Erythroblast (primary cell): ENCODE results near the gene KRT36.

Source experiments
- DNase-seq, 2 experiments: peaks; one replicate each; lab custom pipeline; 2025; lab: John Stamatoyannopoulos, UW
- GATA1 ChIP-seq: IDR thresholded peaks from 2 replicates; pipeline ENCODE4 v1.6.1; 2011; ENCODE audit warnings: low read depth, mild to moderate bottlenecking, control low read depth, low read length, moderate library complexity
- POLR2A ChIP-seq: IDR thresholded peaks from 2 replicates; pipeline ENCODE4 v1.6.1; 2011; ENCODE audit warnings: mild to moderate bottlenecking, low read length

KRT36 gene

DNA sequence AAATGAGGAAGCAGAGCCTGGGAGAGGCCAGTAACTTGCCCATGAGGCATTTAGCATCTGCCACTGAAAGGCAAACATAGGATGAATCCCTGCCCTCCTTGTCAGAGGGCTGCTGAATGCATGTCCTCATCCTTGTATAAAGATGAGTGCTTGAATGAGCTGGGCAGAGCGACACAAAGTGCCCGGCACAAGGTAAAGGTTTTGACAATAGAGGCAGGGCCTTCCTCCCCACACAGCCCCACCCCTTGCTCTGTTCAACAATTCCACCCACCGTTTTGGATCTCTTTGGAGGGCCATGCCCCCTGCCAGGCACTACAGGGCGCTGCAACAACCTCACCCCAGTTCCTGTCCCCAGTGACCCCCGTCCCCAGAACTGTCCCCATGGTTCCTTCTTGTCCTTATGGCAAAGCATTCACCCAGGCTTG lies 39.8 kb upstream of the KRT36 start:
- TF ChIP-seq GATA1 (no peak), POLR2A (no peak)
- peak; percentile 37 to 49 for DNase-seq

DNA sequence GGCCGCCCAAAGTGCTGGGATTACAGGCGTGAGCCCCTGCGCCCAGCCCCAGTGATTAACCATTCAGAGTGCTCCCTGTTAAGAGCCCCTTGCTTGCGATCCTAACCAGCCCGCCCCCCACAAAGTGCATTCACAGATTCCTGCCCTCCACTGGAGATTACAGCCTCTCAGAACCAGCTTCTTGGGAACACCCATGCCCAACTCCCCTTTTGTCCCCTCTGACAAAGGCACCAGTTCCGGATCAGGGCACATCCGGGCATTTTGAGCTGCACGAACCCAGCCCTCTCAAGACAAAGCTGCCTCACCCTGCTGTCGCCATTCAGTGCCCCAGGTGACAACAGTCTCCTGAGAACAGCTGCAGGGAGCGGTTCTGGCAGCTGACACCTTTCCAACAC lies 39.2 kb upstream of the KRT36 start:
- TF ChIP-seq POLR2A (no peak), GATA1 (no peak)
- DNase-seq: peak; percentile 28 to 36

DNA sequence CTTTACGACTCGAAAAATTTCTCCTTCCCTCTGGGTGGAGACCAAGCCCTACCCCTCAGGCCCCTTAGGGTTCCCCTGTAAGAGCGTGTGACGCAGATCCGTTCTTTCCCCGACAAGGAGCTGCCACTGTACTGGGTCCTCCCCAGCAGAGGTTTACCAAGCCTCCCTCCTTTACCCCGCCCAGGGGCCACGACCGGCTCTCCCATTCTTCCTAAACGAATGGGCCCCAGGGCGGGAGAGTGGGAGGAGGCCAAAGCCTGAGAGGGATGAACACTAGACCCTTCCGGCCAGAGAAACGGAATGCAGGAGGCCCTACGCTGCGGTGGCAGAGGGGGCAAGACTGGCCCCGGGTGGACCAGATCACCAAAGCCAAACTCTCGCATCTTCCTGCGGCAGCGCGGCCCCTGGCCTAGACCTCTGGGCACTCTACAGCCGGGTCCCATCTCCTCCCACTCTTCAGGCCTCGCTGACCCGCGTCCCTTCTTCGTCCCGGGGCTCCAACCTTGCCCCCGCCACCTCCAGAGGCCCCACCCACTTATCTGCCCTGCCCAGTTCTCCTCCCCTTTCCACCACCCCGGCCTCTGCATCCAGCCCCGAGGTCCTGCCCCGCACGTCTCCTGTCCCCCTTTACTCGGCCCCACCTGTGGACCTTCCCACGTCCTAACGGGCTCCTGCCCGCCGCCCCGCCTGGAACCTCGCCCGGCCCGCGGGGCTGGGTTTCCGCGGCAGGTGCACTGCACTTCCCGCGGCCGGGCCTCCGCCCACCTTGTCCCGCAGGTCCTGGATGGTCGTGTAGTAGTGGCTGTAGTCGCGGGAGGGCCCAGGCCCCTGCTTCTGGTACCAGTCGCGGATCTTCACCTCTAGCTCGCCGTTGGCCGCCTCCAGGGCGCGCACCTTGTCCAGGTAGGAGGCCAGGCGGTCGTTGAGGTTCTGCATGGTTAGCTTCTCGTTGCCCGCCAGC lies 37.6 kb upstream of the KRT36 start:
- DNase-seq: peak; percentile 67 to 72
- TF ChIP-seq POLR2A: no peak
- no peak for TF ChIP-seq GATA1

DNA sequence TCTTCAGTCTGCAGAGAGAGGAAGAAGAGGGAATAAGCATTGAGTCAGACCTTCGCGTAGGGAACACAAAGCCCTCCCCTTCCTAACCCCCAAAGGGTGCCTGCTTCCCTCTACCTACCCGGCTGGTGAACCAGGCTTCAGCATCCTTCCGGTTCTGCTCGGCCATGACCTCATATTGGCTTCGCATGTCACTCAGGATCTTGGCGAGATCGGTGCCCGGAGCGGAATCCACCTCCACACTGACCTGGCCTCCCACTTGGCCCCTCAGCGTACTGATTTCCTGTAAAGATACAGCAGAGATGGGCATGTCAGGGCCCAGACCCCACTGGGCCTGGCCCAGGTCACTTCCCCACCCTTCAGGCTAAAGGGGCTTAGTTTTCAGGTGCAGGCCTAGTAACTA lies 34.6 kb upstream of the KRT36 start:
- no peak for DNase-seq
- TF ChIP-seq GATA1 (no peak), POLR2A (no peak)

DNA sequence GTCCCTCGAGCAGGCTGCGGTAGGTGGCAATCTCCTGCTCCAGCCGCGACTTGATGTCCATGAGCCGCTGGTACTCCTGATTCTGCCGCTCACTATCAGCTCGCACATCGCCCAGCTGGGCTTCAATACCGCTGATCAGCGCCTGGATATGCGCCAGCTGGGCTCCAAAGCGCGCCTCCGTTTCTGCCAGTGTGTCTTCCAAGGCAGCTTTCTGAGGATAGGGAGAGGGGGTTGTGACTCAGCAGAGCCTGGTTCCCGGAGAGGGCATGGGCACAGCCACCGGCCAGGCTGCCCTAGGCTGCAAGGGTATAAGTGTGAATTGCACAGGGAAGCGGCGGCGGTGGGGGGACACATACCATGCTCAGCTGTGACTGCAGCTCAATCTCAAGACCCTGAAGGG lies 34.1 kb upstream of the KRT36 start:
- peak; percentile 57 to 82 for DNase-seq
- TF ChIP-seq POLR2A (no peak), GATA1 (no peak)

DNA sequence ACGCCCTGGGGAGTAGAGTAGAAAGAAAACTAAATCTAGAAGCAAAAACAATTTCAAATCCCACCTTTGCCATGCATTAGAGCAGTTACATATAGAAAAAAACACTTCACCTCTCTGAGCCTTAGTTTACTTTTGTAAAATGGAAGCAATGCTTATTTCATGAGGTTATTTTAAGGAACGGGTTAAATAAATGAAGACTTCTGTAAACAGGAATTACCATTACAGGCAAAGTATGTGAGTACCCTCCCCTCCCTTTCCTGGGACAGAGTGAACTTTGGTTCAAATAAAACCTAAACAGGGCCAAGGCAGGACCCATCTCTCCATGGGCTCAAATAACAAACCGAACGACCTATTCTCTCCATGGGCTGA lies 33.5 kb upstream of the KRT36 start:
- no peak for DNase-seq
- TF ChIP-seq GATA1: no peak
- TF ChIP-seq POLR2A: no peak

DNA sequence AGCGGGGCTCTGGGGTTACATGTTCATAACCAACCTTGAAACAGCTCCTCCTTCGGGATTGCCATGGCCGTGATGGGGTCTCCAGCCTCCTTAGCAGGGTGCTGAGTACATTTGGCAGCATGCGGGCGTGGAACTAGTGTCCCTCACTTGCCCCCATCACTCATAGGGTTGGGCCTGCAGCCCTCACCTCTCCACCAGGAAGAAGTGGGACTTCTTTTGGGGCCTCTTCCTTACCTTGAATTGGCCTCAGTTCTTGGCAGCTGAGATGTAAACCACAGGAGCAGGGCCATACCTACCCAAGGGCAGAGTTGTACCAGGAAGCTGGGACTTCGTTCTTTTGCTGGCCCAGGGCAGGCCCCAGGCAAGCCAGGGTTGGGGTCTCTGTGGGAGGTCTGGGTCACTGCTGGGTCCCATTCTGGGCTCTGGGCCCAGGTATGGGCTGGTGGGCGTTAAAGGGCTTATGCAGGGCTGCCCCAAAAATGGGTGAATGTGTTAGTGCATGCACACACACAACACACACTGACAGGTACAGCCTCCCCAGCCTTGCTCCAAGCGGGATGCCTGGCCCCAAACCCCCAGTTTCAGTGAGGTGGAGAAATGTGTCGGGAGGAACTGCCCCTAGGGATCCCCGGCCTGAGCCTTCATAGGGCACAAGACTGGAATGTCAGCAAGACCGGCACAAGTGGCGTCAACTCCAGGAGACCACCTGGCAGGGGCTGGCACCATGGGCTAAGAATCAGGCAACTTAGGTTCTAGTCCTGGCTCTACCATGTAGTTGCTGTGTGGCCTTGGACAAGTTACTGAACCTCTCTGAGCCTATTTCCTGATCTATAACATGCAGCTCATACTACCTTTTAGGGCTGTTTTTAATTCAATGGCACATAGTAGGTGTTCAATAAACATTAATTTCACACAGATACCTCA lies 32.9 kb upstream of the KRT36 start:
- no peak for DNase-seq
- TF ChIP-seq POLR2A (no peak), GATA1 (no peak)

DNA sequence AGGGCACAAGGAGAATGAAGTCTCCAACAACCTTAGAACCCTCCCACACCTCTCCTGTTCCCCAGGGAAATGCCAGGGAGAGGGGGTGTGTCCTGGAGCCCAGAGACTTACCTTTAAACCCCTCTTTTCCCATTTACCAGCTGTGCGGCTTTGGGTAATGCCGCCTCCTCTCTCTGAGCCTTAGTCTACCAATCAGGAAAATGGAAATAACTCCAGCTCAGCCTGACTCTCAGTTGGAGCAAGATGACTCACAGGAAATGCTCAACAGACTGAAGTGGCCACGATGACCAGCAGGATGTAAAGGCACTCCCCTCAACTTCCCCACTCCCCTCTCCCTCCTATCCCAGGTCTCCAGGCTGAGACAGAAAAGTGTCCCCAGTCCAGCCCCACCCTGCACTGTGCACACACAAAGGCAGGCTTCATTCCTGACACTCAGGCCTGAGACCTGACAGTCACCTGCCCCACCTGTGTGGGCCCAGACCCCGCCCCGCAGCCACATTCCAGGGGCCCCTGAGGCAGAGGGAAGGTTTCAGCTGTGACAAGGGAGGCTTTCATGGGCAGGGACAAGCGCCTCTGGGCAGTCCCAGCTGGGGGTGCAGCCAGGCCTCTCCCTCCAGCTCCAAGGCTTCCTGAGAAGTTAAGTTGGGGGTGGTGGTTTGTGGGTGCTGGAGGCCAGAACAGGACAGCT lies 32.0 kb upstream of the KRT36 start:
- DNase-seq: peak in 1 of 2 experiments; percentile 23
- no peak for TF ChIP-seq POLR2A
- TF ChIP-seq GATA1: no peak

DNA sequence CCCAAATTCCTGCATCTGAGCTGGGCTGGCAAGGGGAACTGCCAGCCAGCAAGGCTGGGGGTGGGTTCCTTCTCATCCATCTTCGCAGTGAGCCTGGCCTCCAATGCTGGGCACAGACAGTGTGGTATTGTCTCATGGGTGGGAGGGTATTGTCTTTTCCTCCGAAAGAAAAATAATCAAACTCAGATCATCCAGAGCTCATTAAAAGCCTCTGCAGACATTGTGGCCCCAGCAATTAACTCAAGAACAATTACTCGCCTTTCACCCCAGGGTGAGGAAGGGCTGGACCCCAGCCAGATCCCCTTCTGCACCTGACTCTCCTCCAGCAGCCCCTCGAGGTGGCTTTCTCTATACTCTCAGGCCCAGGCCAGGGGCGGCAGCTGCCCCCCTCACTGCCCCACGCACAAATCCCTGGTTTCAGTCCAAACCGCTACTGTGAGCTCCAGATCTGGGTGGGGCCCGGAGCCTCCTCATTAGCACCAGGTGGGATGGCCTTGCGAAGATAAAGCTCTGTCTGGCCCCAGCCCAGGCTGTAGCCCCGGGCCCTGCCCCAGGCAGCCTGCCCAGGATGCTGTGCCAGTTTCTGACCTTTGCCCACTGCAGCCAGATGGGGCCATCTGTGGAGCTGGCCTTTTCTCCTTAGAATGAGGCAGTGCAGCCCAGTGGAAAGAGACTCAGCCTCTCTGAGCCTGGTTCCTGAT lies 31.3 kb upstream of the KRT36 start:
- TF ChIP-seq GATA1 (no peak), POLR2A (no peak)

DNA sequence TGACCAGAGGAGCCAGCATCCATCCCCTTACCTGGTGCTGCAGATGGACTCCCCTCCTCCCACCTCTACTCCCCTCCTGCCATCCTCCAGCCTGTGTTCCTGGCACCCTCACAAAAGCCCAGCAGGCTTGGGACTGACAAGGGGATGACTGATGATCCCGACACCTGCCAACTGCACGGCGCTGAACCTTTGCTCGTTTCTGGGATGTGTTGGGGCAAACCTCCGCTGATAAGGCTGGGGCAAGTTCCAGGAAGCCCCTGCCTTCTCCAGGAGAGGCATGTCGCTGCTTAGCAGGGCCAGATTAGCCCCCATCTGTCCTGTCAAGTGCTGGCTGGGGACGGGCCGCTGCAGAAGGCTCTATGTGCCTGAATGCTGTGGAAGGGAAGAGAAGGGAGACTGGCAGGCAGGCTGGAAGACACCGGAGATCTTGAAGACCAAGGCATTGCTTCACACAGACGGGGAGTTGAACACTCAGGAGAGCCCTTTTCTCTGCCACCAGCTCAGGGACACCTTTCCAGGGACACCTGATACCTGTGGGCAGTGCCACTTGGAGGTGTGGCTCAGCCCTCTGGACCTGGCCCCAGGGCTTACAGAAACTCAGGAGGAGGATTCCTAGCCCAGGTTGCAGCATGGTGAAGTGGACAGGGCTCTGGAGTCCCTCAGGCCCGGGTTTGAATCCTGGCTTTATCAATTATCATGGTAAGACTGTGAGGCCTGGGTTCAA lies 30.0 kb upstream of the KRT36 start:
- TF ChIP-seq POLR2A: no peak
- no peak for TF ChIP-seq GATA1
- no peak for DNase-seq

More for the DNA sequence above, 31.3 kb upstream of the KRT36 start:
- DNase-seq: peak; percentile 62 to 78

DNA sequence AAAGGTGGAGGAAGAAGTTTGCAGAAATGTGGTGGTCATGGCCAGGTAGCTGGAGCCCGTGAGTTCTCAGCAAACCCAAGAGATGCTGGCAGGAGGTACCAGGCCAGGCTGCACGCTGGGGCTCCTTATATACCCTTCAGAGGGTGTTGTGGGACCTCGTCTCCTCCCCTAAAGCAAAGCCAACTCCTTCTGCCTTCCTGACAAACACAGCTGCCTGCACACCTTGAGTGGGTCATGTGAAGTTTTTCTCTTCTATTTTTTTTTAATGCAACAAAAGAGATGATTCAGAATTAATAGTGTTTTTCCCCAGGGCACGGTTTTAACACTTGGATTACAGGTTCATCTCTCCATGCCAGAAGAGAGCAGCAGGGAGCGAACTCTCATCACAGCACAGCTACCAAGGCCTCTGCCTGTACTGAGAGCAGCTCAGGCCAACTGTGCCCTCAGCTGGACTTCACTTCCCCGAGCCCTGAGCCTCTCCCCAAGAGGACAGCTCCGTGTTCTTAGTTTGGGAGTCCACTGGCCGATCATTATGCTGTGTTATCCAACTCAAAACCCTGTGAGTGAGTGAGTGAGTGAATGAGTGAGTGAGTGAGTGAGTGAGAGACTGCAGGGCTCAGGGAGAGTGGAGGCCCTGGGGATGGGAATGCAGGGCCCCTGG lies 29.2 kb upstream of the KRT36 start, which contains the start of gene KRT15:
Gene KRT15 (minus strand): TSS at position 102 of the 661 bp plus-strand sequence. CDS start 63 bp downstream, at position 39.
- no peak for DNase-seq
- TF ChIP-seq POLR2A (no peak), GATA1 (no peak)

DNA sequence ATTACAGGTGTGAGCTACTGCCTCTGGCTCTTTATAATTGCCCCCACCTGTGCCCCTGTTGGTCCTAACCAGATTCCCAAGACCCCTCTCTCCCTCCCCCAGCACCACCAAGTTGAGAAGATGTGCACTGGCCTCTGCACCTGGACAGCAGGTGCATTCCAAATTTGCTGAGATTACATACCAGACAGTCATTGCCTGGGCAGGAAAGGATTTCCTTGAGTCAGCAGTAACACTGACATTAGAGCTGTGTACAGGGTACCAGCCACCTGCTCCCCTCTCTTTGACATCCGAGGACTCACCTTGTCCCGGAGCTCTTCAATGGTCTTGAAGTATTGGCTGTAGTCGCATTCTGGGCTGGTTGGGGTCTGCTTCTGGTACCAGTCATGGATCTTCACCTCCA lies 28.3 kb upstream of the KRT36 start:
- TF ChIP-seq GATA1 (no peak), POLR2A (no peak)
- no peak for DNase-seq
